ENCODE measurements around the gene STAMBP. TPM values are rescaled to one million over a fixed set of nuclear protein-coding genes. Genes with fewer than 3 reads are reported as not detected.
"Not testable (repeated sequence)": the region's sequence is repeated elsewhere in the genome, so short reads cannot be mapped to it uniquely, and the experiment has no call there.

The STAMBP gene
- total RNA-seq, 1 donor from 2014 or later, result 41.0 TPM

GRCh38 chr2:73859721-73860586, 31.2 kb downstream of the STAMBP start:
- TF ChIP-seq, protein P1, sequence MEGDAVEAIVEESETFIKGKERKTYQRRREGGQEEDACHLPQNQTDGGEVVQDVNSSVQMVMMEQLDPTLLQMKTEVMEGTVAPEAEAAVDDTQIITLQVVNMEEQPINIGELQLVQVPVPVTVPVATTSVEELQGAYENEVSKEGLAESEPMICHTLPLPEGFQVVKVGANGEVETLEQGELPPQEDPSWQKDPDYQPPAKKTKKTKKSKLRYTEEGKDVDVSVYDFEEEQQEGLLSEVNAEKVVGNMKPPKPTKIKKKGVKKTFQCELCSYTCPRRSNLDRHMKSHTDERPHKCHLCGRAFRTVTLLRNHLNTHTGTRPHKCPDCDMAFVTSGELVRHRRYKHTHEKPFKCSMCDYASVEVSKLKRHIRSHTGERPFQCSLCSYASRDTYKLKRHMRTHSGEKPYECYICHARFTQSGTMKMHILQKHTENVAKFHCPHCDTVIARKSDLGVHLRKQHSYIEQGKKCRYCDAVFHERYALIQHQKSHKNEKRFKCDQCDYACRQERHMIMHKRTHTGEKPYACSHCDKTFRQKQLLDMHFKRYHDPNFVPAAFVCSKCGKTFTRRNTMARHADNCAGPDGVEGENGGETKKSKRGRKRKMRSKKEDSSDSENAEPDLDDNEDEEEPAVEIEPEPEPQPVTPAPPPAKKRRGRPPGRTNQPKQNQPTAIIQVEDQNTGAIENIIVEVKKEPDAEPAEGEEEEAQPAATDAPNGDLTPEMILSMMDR (conservative IDR thresholded peaks at IDR 0.05), result no peak
- Mint-ChIP-seq H3K27me3 (no peaks in the 10 kb centered on the region), H3K36me3 (peaks cover 43% of the 10 kb centered on the region), H3K9me3 (no peaks in the 10 kb centered on the region), H3K4me1 (ENCODE audit: unreplicated experiment) (no peaks in the 10 kb centered on the region), H3K4me3 (no peak overlapping the region), H3K27ac (no peak overlapping the region)
- no peak for DNase-seq (ENCODE audit: extremely low spot score, unreplicated experiment)

DNA sequence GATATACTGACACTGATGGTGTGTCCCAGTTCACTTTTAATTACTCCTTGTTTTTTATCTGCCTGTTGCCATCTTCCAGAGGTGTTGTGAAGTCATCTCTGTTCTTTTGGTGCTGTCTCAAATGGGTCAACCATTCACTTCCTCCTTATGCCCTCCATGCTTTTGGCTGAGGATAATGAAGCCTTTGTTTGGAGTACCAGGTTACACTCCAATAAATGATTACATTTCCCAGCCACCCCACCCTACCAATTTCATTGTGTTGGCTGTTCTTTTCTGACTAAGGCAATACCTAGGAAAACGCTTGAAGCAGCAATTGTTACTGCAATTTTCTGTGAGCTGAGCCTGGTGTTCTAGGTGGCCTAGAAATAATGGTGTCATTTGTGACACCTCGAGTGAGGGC, 34.2 kb downstream of the STAMBP start:
- Mint-ChIP-seq H3K4me1 (ENCODE audit: unreplicated experiment) (no peaks in the 10 kb centered on the region), H3K27ac (no peak overlapping the region), H3K27me3 (no peaks in the 10 kb centered on the region), H3K4me3 (no peak overlapping the region), H3K36me3 (peaks cover 36% of the 10 kb centered on the region), H3K9me3 (no peaks in the 10 kb centered on the region)
- TF ChIP-seq, protein P1 (conservative IDR thresholded peaks at IDR 0.05), result no peak
- DNase-seq (ENCODE audit: extremely low spot score, unreplicated experiment), result no peak

- H3K4me3 Mint-ChIP-seq, result no peak overlapping the region
- H3K9me3 Mint-ChIP-seq, result no peaks in the 10 kb centered on the region
- H3K36me3 Mint-ChIP-seq, result peaks cover 19% of the 10 kb centered on the region
- H3K27me3 Mint-ChIP-seq, result no peaks in the 10 kb centered on the region
- no peaks in the 10 kb centered on the region for H3K4me1 Mint-ChIP-seq (ENCODE audit: unreplicated experiment)
- TF ChIP-seq, protein P1 (conservative IDR thresholded peaks at IDR 0.05), result no peak
- no peak for DNase-seq (ENCODE audit: extremely low spot score, unreplicated experiment)
- no peak overlapping the region for H3K27ac Mint-ChIP-seq
Measured at GRCh38 chr2:73868204-73868978, 39.6 kb downstream of the STAMBP start.

DNA sequence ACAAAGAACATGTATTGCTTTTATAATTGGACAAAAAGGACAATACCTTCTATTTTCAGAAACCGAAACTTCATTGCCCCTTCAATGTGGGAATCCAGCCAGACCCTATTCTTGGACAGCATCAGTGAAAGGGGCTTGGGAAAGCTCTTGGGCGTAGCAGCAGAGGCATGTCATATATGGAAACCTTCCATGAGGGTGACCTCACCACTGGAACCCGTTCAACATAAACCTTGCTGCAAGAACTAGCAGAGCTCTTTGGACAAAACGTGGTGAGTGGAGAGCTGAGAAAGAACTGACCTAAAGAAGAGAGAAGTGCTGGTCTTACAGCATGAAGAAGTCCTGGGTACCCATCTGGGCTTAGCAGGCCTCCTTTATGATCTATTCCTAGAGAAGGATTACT, 41.3 kb downstream of the STAMBP start:
- no peaks in the 10 kb centered on the region for H3K27me3 Mint-ChIP-seq
- H3K4me3 Mint-ChIP-seq, result no peak overlapping the region
- DNase-seq (ENCODE audit: extremely low spot score, unreplicated experiment), result no peak
- TF ChIP-seq, protein P1 (conservative IDR thresholded peaks at IDR 0.05), result no peak
- H3K9me3 Mint-ChIP-seq, result no peaks in the 10 kb centered on the region
- no peak overlapping the region for H3K27ac Mint-ChIP-seq
- no peaks in the 10 kb centered on the region for H3K4me1 Mint-ChIP-seq (ENCODE audit: unreplicated experiment)
- H3K36me3 Mint-ChIP-seq, result peaks cover 19% of the 10 kb centered on the region

DNA sequence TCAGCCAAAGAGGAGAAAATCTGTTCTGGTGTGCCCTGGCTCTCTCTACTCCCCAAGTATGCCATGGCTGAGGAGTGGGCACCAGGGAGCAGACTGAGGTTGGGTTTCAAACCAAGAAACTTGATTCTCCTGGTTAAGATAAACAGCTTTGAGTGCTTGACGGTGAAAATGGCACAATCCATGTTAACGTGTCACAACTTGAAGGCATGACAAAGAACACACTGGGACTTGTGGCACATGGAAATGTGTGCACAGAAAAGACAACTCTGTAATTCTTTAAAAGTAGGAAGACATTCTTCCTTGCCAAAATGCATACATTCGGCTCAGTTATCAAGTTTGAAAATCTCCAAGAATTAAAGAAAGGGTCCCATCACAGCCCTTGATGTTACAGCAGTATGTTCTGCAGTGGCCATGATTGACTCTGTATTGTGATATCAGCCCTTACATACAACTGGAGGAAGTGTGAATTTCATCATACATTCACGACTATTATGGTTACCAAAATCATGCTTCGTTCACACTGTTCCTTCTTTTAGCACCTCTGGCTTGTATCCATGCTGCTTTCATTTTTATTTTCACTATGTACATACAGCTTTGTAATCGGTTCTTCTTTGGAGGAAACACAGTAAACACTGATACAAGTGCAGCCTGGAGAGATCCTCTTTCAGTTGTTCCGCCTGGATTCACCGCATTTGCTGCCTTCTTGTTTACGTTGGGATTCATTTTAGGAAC, 48.5 kb downstream of the STAMBP start:
- no peak for DNase-seq (ENCODE audit: extremely low spot score, unreplicated experiment)
- TF ChIP-seq, protein P1 (conservative IDR thresholded peaks at IDR 0.05), result no peak
- H3K36me3 Mint-ChIP-seq, result peaks cover 6% of the 10 kb centered on the region
- no peak overlapping the region for H3K27ac Mint-ChIP-seq
- H3K4me3 Mint-ChIP-seq, result no peak overlapping the region
- H3K27me3 Mint-ChIP-seq, result peaks cover 7% of the 10 kb centered on the region
- no peaks in the 10 kb centered on the region for H3K9me3 Mint-ChIP-seq
- H3K4me1 Mint-ChIP-seq (ENCODE audit: unreplicated experiment), result no peaks in the 10 kb centered on the region

- H3K4me1 Mint-ChIP-seq (ENCODE audit: unreplicated experiment); H3K27ac Mint-ChIP-seq; DNase-seq (ENCODE audit: extremely low spot score, unreplicated experiment); H3K36me3 Mint-ChIP-seq; H3K4me3 Mint-ChIP-seq; H3K27me3 Mint-ChIP-seq; H3K9me3 Mint-ChIP-seq: not testable (repeated sequence)
Measured at GRCh38 chr2:73877984-73878383, 49.2 kb downstream of the STAMBP start.

Measured in type B pancreatic cell (in vitro differentiated cells).